WTC11 (cell line): Measurements from ENCODE around the gene RBM26.

Experiments
- ATF3 ChIP-seq: sonication (generic); formaldehyde crosslinking; conservative IDR thresholded peaks from 2 replicates; pipeline ENCODE4 v1.8.1; 2022; ENCODE audit warnings: mild to moderate bottlenecking, missing genetic modification reagents
- CTCF ChIP-seq: fragments of 200-600 bp; IDR thresholded peaks from 2 replicates; pipeline ENCODE4 v1.8.0; 2022; ENCODE audit warnings: antibody characterized with exemption
- E2F5 ChIP-seq: sonication (generic); formaldehyde crosslinking; IDR thresholded peaks from 2 replicates; pipeline ENCODE4 v1.8.1; 2022; ENCODE audit warnings: mild to moderate bottlenecking, moderate library complexity, missing genetic modification reagents
- ESRRA ChIP-seq: sonication (generic); formaldehyde crosslinking; IDR thresholded peaks from 2 replicates; pipeline ENCODE4 v1.8.1; 2022; ENCODE audit warnings: mild to moderate bottlenecking, missing genetic modification reagents, borderline replicate concordance
- FOXP1 ChIP-seq: sonication (generic); formaldehyde crosslinking; IDR thresholded peaks from 2 replicates; pipeline ENCODE4 v1.8.0; 2022; ENCODE audit warnings: missing genetic modification reagents, mild to moderate bottlenecking, moderate library complexity, borderline replicate concordance
- NR3C1 ChIP-seq: sonication (generic); formaldehyde crosslinking; conservative IDR thresholded peaks from 2 replicates; pipeline ENCODE4 v1.8.1; 2023; ENCODE audit warnings: low read depth, mild to moderate bottlenecking, missing genetic modification reagents
- PRRX2 ChIP-seq: fragments of 250-450 bp; sonication (Bioruptor Pico); IDR thresholded peaks from 2 replicates; pipeline ENCODE4 v1.8.0; 2021; ENCODE audit warnings: mild to moderate bottlenecking
- USF2 ChIP-seq: sonication (generic); formaldehyde crosslinking; IDR thresholded peaks from 2 replicates; pipeline ENCODE4 v1.8.1; 2023; ENCODE audit warnings: mild to moderate bottlenecking, missing genetic modification reagents, moderate library complexity
- ZNF416 ChIP-seq: fragments of 250-450 bp; sonication (Bioruptor Pico); IDR thresholded peaks from 2 replicates; pipeline ENCODE4 v1.9.0; 2021; ENCODE audit warnings: mild to moderate bottlenecking, inconsistent platforms
- TF ChIP-seq, protein P1 (sequence below): sonication (generic); formaldehyde crosslinking; IDR thresholded peaks from 2 replicates; pipeline ENCODE4 v1.8.0; 2022; ENCODE audit warnings: mild to moderate bottlenecking, missing genetic modification reagents
- TF ChIP-seq, protein P2 (sequence below): sonication (generic); formaldehyde crosslinking; conservative IDR thresholded peaks from 2 replicates; pipeline ENCODE4 v1.8.1; 2023; ENCODE audit warnings: mild to moderate bottlenecking, low read depth, missing genetic modification reagents, moderate library complexity
- TF ChIP-seq, protein P3 (sequence below): sonication (generic); formaldehyde crosslinking; IDR thresholded peaks from 2 replicates; pipeline ENCODE4 v1.8.0; 2022; ENCODE audit warnings: mild to moderate bottlenecking, missing genetic modification reagents
- TF ChIP-seq, protein P4 (sequence below): sonication (generic); formaldehyde crosslinking; IDR thresholded peaks from 2 replicates; pipeline ENCODE4 v1.8.1; 2022; ENCODE audit warnings: low read depth, mild to moderate bottlenecking, moderate library complexity, missing genetic modification reagents, borderline replicate concordance

DNA sequence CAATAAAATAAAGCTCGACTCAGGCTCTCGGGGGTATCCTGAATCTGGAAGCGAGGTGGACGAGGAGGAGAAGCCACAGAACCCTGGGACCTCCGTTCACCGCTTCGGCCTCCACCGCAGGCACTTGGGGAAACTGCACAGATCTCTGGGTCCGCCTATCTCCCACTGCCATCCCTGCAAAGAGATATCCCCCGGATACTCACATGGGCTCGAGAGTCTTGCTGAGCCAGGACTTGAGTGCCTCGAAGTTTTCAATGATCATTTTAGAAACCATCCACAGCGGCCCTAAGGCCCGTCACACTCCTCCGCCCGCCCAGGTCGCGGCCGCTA, 589 bp downstream of the RBM26 start:
- TF ChIP-seq CTCF: no peak
- TF ChIP-seq NR3C1 (CRISPR knock-in tag): no peak
- no peak for TF ChIP-seq ESRRA (CRISPR knock-in tag)
- TF ChIP-seq PRRX2 (CRISPR knock-in tag): no peak
- no peak for TF ChIP-seq E2F5 (CRISPR knock-in tag)
- no peak for TF ChIP-seq USF2 (CRISPR knock-in tag)
- TF ChIP-seq, protein P1, sequence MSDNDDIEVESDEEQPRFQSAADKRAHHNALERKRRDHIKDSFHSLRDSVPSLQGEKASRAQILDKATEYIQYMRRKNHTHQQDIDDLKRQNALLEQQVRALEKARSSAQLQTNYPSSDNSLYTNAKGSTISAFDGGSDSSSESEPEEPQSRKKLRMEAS (CRISPR knock-in tag): no peak
- TF ChIP-seq, protein P2, sequence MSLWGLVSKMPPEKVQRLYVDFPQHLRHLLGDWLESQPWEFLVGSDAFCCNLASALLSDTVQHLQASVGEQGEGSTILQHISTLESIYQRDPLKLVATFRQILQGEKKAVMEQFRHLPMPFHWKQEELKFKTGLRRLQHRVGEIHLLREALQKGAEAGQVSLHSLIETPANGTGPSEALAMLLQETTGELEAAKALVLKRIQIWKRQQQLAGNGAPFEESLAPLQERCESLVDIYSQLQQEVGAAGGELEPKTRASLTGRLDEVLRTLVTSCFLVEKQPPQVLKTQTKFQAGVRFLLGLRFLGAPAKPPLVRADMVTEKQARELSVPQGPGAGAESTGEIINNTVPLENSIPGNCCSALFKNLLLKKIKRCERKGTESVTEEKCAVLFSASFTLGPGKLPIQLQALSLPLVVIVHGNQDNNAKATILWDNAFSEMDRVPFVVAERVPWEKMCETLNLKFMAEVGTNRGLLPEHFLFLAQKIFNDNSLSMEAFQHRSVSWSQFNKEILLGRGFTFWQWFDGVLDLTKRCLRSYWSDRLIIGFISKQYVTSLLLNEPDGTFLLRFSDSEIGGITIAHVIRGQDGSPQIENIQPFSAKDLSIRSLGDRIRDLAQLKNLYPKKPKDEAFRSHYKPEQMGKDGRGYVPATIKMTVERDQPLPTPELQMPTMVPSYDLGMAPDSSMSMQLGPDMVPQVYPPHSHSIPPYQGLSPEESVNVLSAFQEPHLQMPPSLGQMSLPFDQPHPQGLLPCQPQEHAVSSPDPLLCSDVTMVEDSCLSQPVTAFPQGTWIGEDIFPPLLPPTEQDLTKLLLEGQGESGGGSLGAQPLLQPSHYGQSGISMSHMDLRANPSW: no peak
- TF ChIP-seq ZNF416 (CRISPR knock-in tag): no peak
- TF ChIP-seq, protein P3, sequence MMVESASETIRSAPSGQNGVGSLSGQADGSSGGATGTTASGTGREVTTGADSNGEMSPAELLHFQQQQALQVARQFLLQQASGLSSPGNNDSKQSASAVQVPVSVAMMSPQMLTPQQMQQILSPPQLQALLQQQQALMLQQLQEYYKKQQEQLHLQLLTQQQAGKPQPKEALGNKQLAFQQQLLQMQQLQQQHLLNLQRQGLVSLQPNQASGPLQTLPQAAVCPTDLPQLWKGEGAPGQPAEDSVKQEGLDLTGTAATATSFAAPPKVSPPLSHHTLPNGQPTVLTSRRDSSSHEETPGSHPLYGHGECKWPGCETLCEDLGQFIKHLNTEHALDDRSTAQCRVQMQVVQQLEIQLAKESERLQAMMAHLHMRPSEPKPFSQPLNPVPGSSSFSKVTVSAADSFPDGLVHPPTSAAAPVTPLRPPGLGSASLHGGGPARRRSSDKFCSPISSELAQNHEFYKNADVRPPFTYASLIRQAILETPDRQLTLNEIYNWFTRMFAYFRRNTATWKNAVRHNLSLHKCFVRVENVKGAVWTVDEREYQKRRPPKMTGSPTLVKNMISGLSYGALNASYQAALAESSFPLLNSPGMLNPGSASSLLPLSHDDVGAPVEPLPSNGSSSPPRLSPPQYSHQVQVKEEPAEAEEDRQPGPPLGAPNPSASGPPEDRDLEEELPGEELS (CRISPR knock-in tag): no peak
- TF ChIP-seq, protein P4, sequence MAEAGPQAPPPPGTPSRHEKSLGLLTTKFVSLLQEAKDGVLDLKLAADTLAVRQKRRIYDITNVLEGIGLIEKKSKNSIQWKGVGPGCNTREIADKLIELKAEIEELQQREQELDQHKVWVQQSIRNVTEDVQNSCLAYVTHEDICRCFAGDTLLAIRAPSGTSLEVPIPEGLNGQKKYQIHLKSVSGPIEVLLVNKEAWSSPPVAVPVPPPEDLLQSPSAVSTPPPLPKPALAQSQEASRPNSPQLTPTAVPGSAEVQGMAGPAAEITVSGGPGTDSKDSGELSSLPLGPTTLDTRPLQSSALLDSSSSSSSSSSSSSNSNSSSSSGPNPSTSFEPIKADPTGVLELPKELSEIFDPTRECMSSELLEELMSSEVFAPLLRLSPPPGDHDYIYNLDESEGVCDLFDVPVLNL (CRISPR knock-in tag): no peak
- TF ChIP-seq FOXP1 (CRISPR knock-in tag): no peak
- TF ChIP-seq ATF3: no peak
